H1 (cell line): ENCODE measurements around the gene SERPING1. TPM values are rescaled to one million over a fixed set of nuclear protein-coding genes. Genes with fewer than 3 reads are reported as not detected.

Source experiments
- CTCF ChIA-PET: fragments of 300-600 bp; sonication (Branson Sonifier 250); formaldehyde crosslinking; loops from one replicate; lab custom pipeline; 2021; ENCODE audit not compliant: partially characterized antibody; lab: Charles Lee
- POLR2A ChIA-PET: fragments of 300-600 bp; sonication (Branson Sonifier 250); formaldehyde crosslinking; loops from one replicate; lab custom pipeline; 2021; ENCODE audit warnings: inconsistent platforms; ENCODE audit not compliant: partially characterized antibody; lab: Charles Lee
- DNase-seq, 2 experiments: peaks; one replicate each; pipeline versions ENCODE4 v3.0.0 to v3.0.0-alpha.2; 2010 to 2022; ENCODE audit warnings: low spot score in 2 of 2, low read depth in 1 of 2, mixed read lengths in 1 of 2
- FAIRE-seq: peaks from 2 replicates; lab custom pipeline; 2011; peaks lifted over from hg19 to GRCh38; lab: Jason Lieb, UNC
- H2AFZ ChIP-seq: 2 replicates; pipeline ENCODE4 v1.8.1; 2012; ENCODE audit warnings: low read length, inconsistent platforms
- H2AK5ac ChIP-seq: 2 replicates; pipeline ENCODE4 v1.6.1; 2013; ENCODE audit warnings: low read depth, low read length
- H2BK120ac ChIP-seq: replicated peaks from 2 replicates; pipeline ENCODE3; 2013; ENCODE audit warnings: low read depth, low read length, inconsistent platforms
- H2BK12ac ChIP-seq: 2 replicates; pipeline ENCODE4 v1.6.1; 2013; ENCODE audit warnings: low read depth, low read length
- H2BK15ac ChIP-seq: 2 replicates; pipeline ENCODE4 v1.6.1; 2013; ENCODE audit warnings: low read length
- H2BK20ac ChIP-seq: 2 replicates; pipeline ENCODE4 v1.6.1; 2013; ENCODE audit warnings: low read length
- H2BK5ac ChIP-seq: 2 replicates; pipeline ENCODE4 v1.6.1; 2013; ENCODE audit warnings: low read depth, low read length
- H3K14ac ChIP-seq: 2 replicates; pipeline ENCODE4 v1.6.1; 2013; ENCODE audit warnings: inconsistent platforms; ENCODE audit not compliant: insufficient read length
- H3K18ac ChIP-seq: 2 replicates; pipeline ENCODE4 v1.6.1; 2013; ENCODE audit warnings: low read length; ENCODE audit errors: extremely low read depth
- H3K23ac ChIP-seq: 2 replicates; pipeline ENCODE4 v1.6.1; 2013; ENCODE audit warnings: inconsistent platforms; ENCODE audit not compliant: insufficient read length
- H3K23me2 ChIP-seq: 2 replicates; pipeline ENCODE4 v1.6.1; 2013; ENCODE audit warnings: low read depth, low read length
- H3K27ac ChIP-seq: 2 replicates; pipeline ENCODE4 v1.6.1; 2011; ENCODE audit warnings: low read depth, low read length, inconsistent platforms
- H3K27me3 ChIP-seq, 4 experiments: replicated peaks in 1 of 4; 1 replicate in 1 of 4; 2 replicates in 3 of 4; pipeline versions ENCODE4 v1.6.1 to v1.8.1; 2011 to 2013; ENCODE audit warnings: low read length in 3 of 4, mild to moderate bottlenecking in 3 of 4, inconsistent platforms in 2 of 4, mixed read lengths in 2 of 4, moderate library complexity in 1 of 4; ENCODE audit not compliant: control insufficient read depth in 3 of 4, insufficient read depth in 3 of 4; ENCODE audit errors: extremely low read depth in 1 of 4
- H3K36me3 ChIP-seq, 4 experiments: 2 replicates each; pipeline versions ENCODE4 v1.6.1 to v1.8.1; 2011 to 2013; ENCODE audit warnings: mild to moderate bottlenecking in 4 of 4, low read length in 3 of 4, moderate library complexity in 2 of 4, control low read depth in 1 of 4, inconsistent platforms in 1 of 4; ENCODE audit not compliant: insufficient read depth in 4 of 4, control insufficient read depth in 2 of 4
- H3K4ac ChIP-seq: replicated peaks from 2 replicates; pipeline ENCODE3; 2013; ENCODE audit warnings: low read length, low read depth, mixed read lengths, inconsistent platforms; ENCODE audit not compliant: insufficient read length
- H3K4me1 ChIP-seq, 4 experiments: replicated peaks in 1 of 4; 1 replicate in 1 of 4; 2 replicates in 3 of 4; pipeline versions ENCODE4 v1.6.1 to v1.8.1; 2011 to 2013; ENCODE audit warnings: low read length in 3 of 4, inconsistent platforms in 2 of 4, mixed read lengths in 1 of 4; ENCODE audit not compliant: insufficient read depth in 4 of 4, control insufficient read depth in 3 of 4
- H3K4me2 ChIP-seq, 2 experiments: 2 replicates each; pipeline versions ENCODE4 v1.6.1 to v1.8.1; 2011 to 2013; ENCODE audit warnings: low read depth in 2 of 2, low read length in 2 of 2, control low read depth in 1 of 2, inconsistent platforms in 1 of 2, mild to moderate bottlenecking in 1 of 2; ENCODE audit not compliant: insufficient read depth in 1 of 2
- H3K4me3 ChIP-seq, 4 experiments: fragments of 200-600, 300-600 bp in 1 of 4; sonication (generic), shearing (Covaris generic), sonication (Bioruptor Twin) in 1 of 4; 2 replicates each; pipeline versions ENCODE4 v1.5.1 to v1.8.1; 2011 to 2016; ENCODE audit warnings: low read length in 4 of 4, low read depth in 3 of 4, control low read depth in 2 of 4, inconsistent platforms in 2 of 4, mild to moderate bottlenecking in 2 of 4, mixed read lengths in 1 of 4, moderate library complexity in 1 of 4; ENCODE audit not compliant: insufficient read depth in 2 of 4; ENCODE audit errors: extremely low read depth in 1 of 4
- H3K56ac ChIP-seq: replicated peaks from 2 replicates; pipeline ENCODE3; 2013; ENCODE audit warnings: low read depth, mild to moderate bottlenecking, mixed read lengths, low read length, inconsistent platforms; ENCODE audit not compliant: insufficient read length
- H3K79me1 ChIP-seq: 2 replicates; pipeline ENCODE4 v1.6.1; 2013; ENCODE audit warnings: low read depth, low read length, control low read depth
- H3K79me2 ChIP-seq, 2 experiments: 2 replicates each; pipeline versions ENCODE4 v1.6.1 to v1.8.1; 2012 to 2013; ENCODE audit warnings: low read length in 2 of 2, mild to moderate bottlenecking in 2 of 2, inconsistent platforms in 1 of 2; ENCODE audit not compliant: insufficient read depth in 2 of 2, control insufficient read depth in 1 of 2
- H3K9ac ChIP-seq, 4 experiments: replicated peaks in 1 of 4; 1 replicate in 1 of 4; 2 replicates in 3 of 4; pipeline versions ENCODE4 v1.6.1 to v1.8.1; 2011 to 2013; ENCODE audit warnings: low read depth in 3 of 4, low read length in 3 of 4, control low read depth in 2 of 4, mild to moderate bottlenecking in 2 of 4, moderate library complexity in 2 of 4, inconsistent platforms in 1 of 4; ENCODE audit errors: extremely low read depth in 1 of 4
- H3K9me3 ChIP-seq, 2 experiments: 2 replicates each; pipeline versions ENCODE4 v1.6.1 to v1.8.1; 2012 to 2013; ENCODE audit warnings: mild to moderate bottlenecking in 2 of 2, moderate library complexity in 2 of 2, control low read depth in 1 of 2, inconsistent platforms in 1 of 2, low read depth in 1 of 2, low read length in 1 of 2, mixed read lengths in 1 of 2; ENCODE audit not compliant: insufficient read depth in 2 of 2
- H4K20me1 ChIP-seq, 2 experiments: replicated peaks in 1 of 2; 2 replicates each; pipeline versions ENCODE3 to v1.8.1; 2011 to 2013; ENCODE audit warnings: inconsistent platforms in 2 of 2, low read length in 2 of 2, mild to moderate bottlenecking in 1 of 2; ENCODE audit not compliant: insufficient read depth in 2 of 2, control insufficient read depth in 1 of 2
- H4K5ac ChIP-seq: 2 replicates; pipeline ENCODE4 v1.6.1; 2013; ENCODE audit warnings: low read length, low read depth, mixed read lengths, inconsistent platforms; ENCODE audit not compliant: insufficient read length
- H4K8ac ChIP-seq: 2 replicates; pipeline ENCODE4 v1.8.0; 2013; ENCODE audit warnings: mild to moderate bottlenecking, moderate library complexity, low read length, inconsistent platforms; ENCODE audit not compliant: insufficient read depth; ENCODE audit errors: extremely low read depth
- H4K91ac ChIP-seq: replicated peaks from 2 replicates; pipeline ENCODE3; 2013; ENCODE audit warnings: low read length, mixed read lengths, inconsistent platforms; ENCODE audit not compliant: insufficient read length
- JUN ChIP-seq: IDR thresholded peaks from 2 replicates; pipeline ENCODE4 v1.6.1; 2011; ENCODE audit warnings: low read depth, mild to moderate bottlenecking, improper control_type of control experiment, low read length
- PHF8 ChIP-seq: fragments of 200-600 bp; sonication (generic); conservative IDR thresholded peaks from 2 replicates; pipeline ENCODE4 v1.7.1; 2012; ENCODE audit warnings: low read depth, mild to moderate bottlenecking, inconsistent platforms, low read length, moderate library complexity
- POLR2A ChIP-seq, 2 experiments: IDR thresholded peaks; 1 replicate in 1 of 2; 2 replicates in 1 of 2; pipeline ENCODE4 v1.6.1; 2011; ENCODE audit warnings: low read depth in 2 of 2, low read length in 2 of 2, mild to moderate bottlenecking in 2 of 2; ENCODE audit errors: control extremely low read depth in 1 of 2
- SAP30 ChIP-seq: fragments of 300-600 bp; sonication (generic); IDR thresholded peaks from 2 replicates; pipeline ENCODE4 v1.7.1; 2012; ENCODE audit warnings: low read length, moderate library complexity, mild to moderate bottlenecking, inconsistent platforms; ENCODE audit not compliant: insufficient read depth, insufficient replicate concordance
- SIN3A ChIP-seq, 2 experiments: IDR thresholded peaks in 1 of 2; conservative IDR thresholded peaks in 1 of 2; 2 replicates each; pipeline ENCODE4 v1.6.1; 2011 to 2012; ENCODE audit warnings: low read length in 2 of 2, improper control_type of control experiment in 1 of 2, low read depth in 1 of 2, mild to moderate bottlenecking in 1 of 2
- SIRT6 ChIP-seq: IDR thresholded peaks from one replicate; pipeline ENCODE4 v1.7.1; 2012; ENCODE audit warnings: low read length, inconsistent platforms
- TAF1 ChIP-seq: IDR thresholded peaks from 2 replicates; pipeline ENCODE4 v1.6.1; 2011; ENCODE audit warnings: mild to moderate bottlenecking, low read depth, low read length
- TBP ChIP-seq: IDR thresholded peaks from 2 replicates; pipeline ENCODE4 v1.6.1; 2011; ENCODE audit warnings: low read depth, low read length, improper control_type of control experiment
- ZNF274 ChIP-seq: IDR thresholded peaks from 2 replicates; pipeline ENCODE4 v1.7.0; 2012; ENCODE audit warnings: low read length, borderline replicate concordance; ENCODE audit errors: extremely low read depth
- WGBS, 2 experiments: shearing (Covaris generic) in 1 of 2; methylation state at CpG; one replicate each; pipeline versions ENCODE4 v1.1.6 to v1.1.7; 2013 to 2015; ENCODE audit warnings: low lambda C conversion rate in 2 of 2, mixed read lengths in 2 of 2, inconsistent platforms in 1 of 2, low coverage in 1 of 2, missing lambda C conversion rate in 1 of 2; ENCODE audit not compliant: insufficient replicate concordance in 2 of 2, insufficient coverage in 1 of 2, insufficient read length in 1 of 2; ENCODE audit errors: extremely low coverage in 1 of 2, missing lambda C conversion rate in 1 of 2; 5-methylcytosine and 5-hydroxymethylcytosine counted together
- polyA plus RNA-seq, 7 experiments: library from polyadenylated mRNA; depleted of rRNA in 3 of 7; stranded (reverse) in 5 of 7; unstranded in 2 of 7; fragments of >200 nt in 5 of 7; fragments of 200-250 nt in 2 of 7; gene quantifications; 1 replicate in 5 of 7; 2 replicates in 1 of 7; 4 replicates in 1 of 7; pipeline versions ENCODE4 v1.2.1 to v1.2.3, GENCODE V29; 2011 to 2013; ENCODE audit warnings: missing spikeins in 2 of 7, mixed read lengths in 2 of 7
- total RNA-seq: library from RNA; stranded (reverse); fragmentation: NEBNext Ultra II Directional; extraction: Animal tissue kit (Norgen Biotek cat#: 25700); gene quantifications from 2 replicates; pipeline ENCODE4 v1.2.1, GENCODE V29; 2021

Gene SERPING1
- total and polyA plus RNA-seq, 2 of the 8 experiments (the other 6 are each of a cell fraction or from before 2014, with no cell fraction given) = 50.9 to 54.8 TPM

GRCh38 chr11:57652662-57653061 is 55.2 kb downstream of the SERPING1 start:
- Histone ChIP-seq H3K56ac (no peak overlapping the region), H2BK120ac (no peak overlapping the region), H4K20me1 (peaks cover 0 to 7% of the 10 kb centered on the region in 2 experiments), H4K8ac (no peak overlapping the region), H3K18ac (no peak overlapping the region), H4K5ac (no peak overlapping the region), H3K4me2 (no peak overlapping the region), H3K36me3 (no peaks in the 10 kb centered on the region), H3K4me3 (no peak overlapping the region), H3K23ac (no peak overlapping the region), H3K27ac (no peak overlapping the region), H2BK20ac (no peak overlapping the region), H3K9ac (no peak overlapping the region), H2BK5ac (no peak overlapping the region), H3K4me1 (peaks cover 12 to 24% (median 18%) of the 10 kb centered on the region in 4 experiments), H2BK12ac (no peak overlapping the region), H3K27me3 (peaks cover 0 to 4% (median 1%) of the 10 kb centered on the region in 4 experiments; a peak in 5 of 7 replicates), H2AFZ (no peak overlapping the region), H3K79me1 (no peaks in the 10 kb centered on the region), H4K91ac (no peak overlapping the region), H3K4ac (no peak overlapping the region), H3K23me2 (peaks cover 24% of the 10 kb centered on the region), H2BK15ac (no peak overlapping the region), H3K9me3 (no peaks in the 10 kb centered on the region), H3K79me2 (peaks cover 0 to under 1% of the 10 kb centered on the region in 2 experiments; a peak in 1 of 4 replicates), H2AK5ac (no peak overlapping the region), H3K14ac (no peak overlapping the region)
- POLR2A ChIA-PET = interaction anchor here (0.6 to 29.6 kb wide), 14 partner anchors 10 to 311 kb away, joined by 3 to 1546 read pairs (median 4); partner anchors contain the start of genes RTN4RL2, SELENOH, SERPING1 and UBE2L6
- no peak for FAIRE-seq
- CTCF ChIA-PET = interaction anchor here (0.6 to 2.8 kb wide), 7 partner anchors 8 to 1533 kb away, joined by 3 to 20 read pairs (median 4); no protein-coding TSS in a partner anchor
- DNase-seq = no peak
- WGBS, 2 experiments = 87% methylated on average over 3 of the region's 3 CpGs; no CpG with 5 or more reads in 1 of the 2 experiments
- TF ChIP-seq SAP30 = no peak
- no peak for TF ChIP-seq TAF1
- TF ChIP-seq ZNF274 = no peak
- TF ChIP-seq POLR2A (IDR thresholded peaks at IDR 0.05; ENCODE audit: control extremely low read depth in 1 of 2, low read depth in 2 of 2, low read length in 2 of 2) = peak in 1 of 2 experiments; percentile 42; a peak in 2 of 3 replicates
- no peak for TF ChIP-seq JUN
- TF ChIP-seq SIN3A (conservative IDR thresholded peaks at IDR 0.05 in 1 of 2, IDR thresholded peaks at IDR 0.05 in 1 of 2; ENCODE audit: low read depth in 1 of 2, low read length in 2 of 2) = no peak
- TF ChIP-seq SIRT6 = no peak
- no peak for TF ChIP-seq TBP
- TF ChIP-seq PHF8 = no peak
